Esophagus muscularis mucosa (tissue), 4 donors: ENCODE data around the gene PIM3. TPM values are rescaled to one million over a fixed set of nuclear protein-coding genes. Genes with fewer than 3 reads are reported as not detected.

Experiments used
- small RNA-seq, 3 donors: library from RNA; depleted of rRNA; stranded (forward); fragments of <200 nt; gene quantifications; one replicate each; pipeline ENCODE3, GENCODE V24; 2016
- total RNA-seq, 4 donors: library from RNA; depleted of rRNA; stranded (reverse); fragments of >200 nt; gene quantifications; one replicate each; pipeline versions ENCODE4 v1.1.0 to v1.2.1, GENCODE V29; 2016

The PIM3 gene
- total RNA-seq, 4 donors from 2014 or later = 36.1 to 106 (median 56.5) TPM

Small RNA genes lying within 50 kb of the gene (small RNA-seq; reads per million reads assigned to genes)
- 0 to 0.34 (median 0.08) reads per million in 3 donors for gene MIR6821

Other genes with a start within 250 kb of the PIM3 start
- gene BRD1, start 132.9 kb upstream of the PIM3 start, total RNA-seq = 10 to 100 TPM; 36.5 to 54.1 (median 51.4) TPM
- gene ZBED4, start 106.9 kb upstream of the PIM3 start, total RNA-seq = 10 to 100 TPM in 1 of 4 donors, 1 to 10 TPM in 3; 6.6 to 11.1 (median 9.5) TPM
- gene ALG12, start 42.3 kb upstream of the PIM3 start, total RNA-seq = 10 to 100 TPM; 17.7 to 28.0 (median 23.8) TPM
- 10 to 100 TPM; 32.0 to 38.2 (median 34.2) TPM for gene CRELD2, start 42.1 kb upstream of the PIM3 start, total RNA-seq
- not detected for gene IL17REL, start 52.0 kb downstream of the PIM3 start, total RNA-seq
- gene TTLL8, start 97.5 kb downstream of the PIM3 start, total RNA-seq = not detected
- under 1 TPM in 3 of 4 donors, not detected in 1; 0.13 to 0.17 (median 0.17) TPM for gene MLC1, start 124.7 kb downstream of the PIM3 start, total RNA-seq
- under 1 TPM; 0.23 to 0.83 (median 0.40) TPM for gene MOV10L1, start 129.2 kb downstream of the PIM3 start, total RNA-seq
- 1 to 10 TPM in 1 of 4 donors, under 1 TPM in 3; 0.33 to 1.0 (median 0.56) TPM for gene PANX2, start 210.0 kb downstream of the PIM3 start, total RNA-seq
- gene TRABD, start 225.1 kb downstream of the PIM3 start, total RNA-seq = 10 to 100 TPM; 18.3 to 31.0 (median 22.3) TPM
- 10 to 100 TPM; 22.4 to 41.0 (median 23.0) TPM for gene SELENOO, start 240.2 kb downstream of the PIM3 start, total RNA-seq